ENCODE measurements around the gene CSTF2T. TPM values are rescaled to one million over a fixed set of nuclear protein-coding genes. Genes with fewer than 3 reads are reported as not detected.

The CSTF2T gene
- total and polyA plus RNA-seq, 9 donors: 14.3 to 38.2 (median 30.1) TPM

GRCh38 chr10:51724038-51724437 lies 24.6 kb upstream of the CSTF2T start:
- no peaks in the 10 kb centered on the region for H3K36me3 ChIP-seq
- no peaks in the 10 kb centered on the region for H3K4me1 ChIP-seq (ENCODE audit: insufficient read depth)
- 59 to 71% (median 69%) methylated on average over 1 of the region's 1 CpG for WGBS, 3 donors
- no peak overlapping the region for H3K27ac ChIP-seq
- TF ChIP-seq EP300 (IDR thresholded peaks at IDR 0.05): no peak
- TF ChIP-seq CTCF (IDR thresholded peaks at IDR 0.05): no peak
- TF ChIP-seq POLR2A (IDR thresholded peaks at IDR 0.05): no peak
- no peaks in the 10 kb centered on the region for H3K27me3 ChIP-seq
- no peaks in the 10 kb centered on the region for H3K9me3 ChIP-seq
- DNase-seq: no peak
- no peak overlapping the region for H3K4me3 ChIP-seq
- intact Hi-C loops (cut with DNase I): no loop called here

GRCh38 chr10:51718804-51719291 lies 19.5 kb upstream of the CSTF2T start:
- no peak for DNase-seq
- Histone ChIP-seq H3K9me3 (no peaks in the 10 kb centered on the region), H3K4me3 (no peak overlapping the region), H3K36me3 (no peaks in the 10 kb centered on the region), H3K27me3 (no peaks in the 10 kb centered on the region), H3K4me1 (ENCODE audit: insufficient read depth) (no peaks in the 10 kb centered on the region), H3K27ac (no peak overlapping the region)
- TF ChIP-seq EP300 (IDR thresholded peaks at IDR 0.05) (no peak), POLR2A (IDR thresholded peaks at IDR 0.05) (no peak), CTCF (IDR thresholded peaks at IDR 0.05) (no peak)
- intact Hi-C loops (cut with DNase I): no loop called here

GRCh38 chr10:51716981-51717380 lies 17.6 kb upstream of the CSTF2T start:
- Histone ChIP-seq H3K4me1 (ENCODE audit: insufficient read depth) (no peaks in the 10 kb centered on the region), H3K9me3 (no peaks in the 10 kb centered on the region), H3K36me3 (no peaks in the 10 kb centered on the region), H3K27me3 (no peaks in the 10 kb centered on the region), H3K4me3 (no peak overlapping the region), H3K27ac (no peak overlapping the region)
- TF ChIP-seq POLR2A (IDR thresholded peaks at IDR 0.05) (no peak), CTCF (IDR thresholded peaks at IDR 0.05) (no peak), EP300 (IDR thresholded peaks at IDR 0.05) (no peak)
- WGBS, 3 donors: 66 to 79% (median 78%) methylated on average over 4 of the region's 4 CpGs
- intact Hi-C loops (cut with DNase I): no loop called here
- no peak for DNase-seq

GRCh38 chr10:51711519-51711891 lies 12.1 kb upstream of the CSTF2T start:
- Histone ChIP-seq H3K4me1 (ENCODE audit: insufficient read depth) (no peaks in the 10 kb centered on the region), H3K36me3 (no peaks in the 10 kb centered on the region), H3K9me3 (no peaks in the 10 kb centered on the region), H3K27ac (no peak overlapping the region), H3K27me3 (no peaks in the 10 kb centered on the region), H3K4me3 (no peak overlapping the region)
- TF ChIP-seq POLR2A (IDR thresholded peaks at IDR 0.05) (no peak), CTCF (IDR thresholded peaks at IDR 0.05) (no peak), EP300 (IDR thresholded peaks at IDR 0.05) (no peak)
- DNase-seq: no peak
- 59 to 79% (median 68%) methylated on average over 1 of the region's 1 CpG for WGBS, 3 donors
- intact Hi-C loops (cut with DNase I): no loop called here
